Mucosa of descending colon (tissue), 3 donors: Measurements from ENCODE around the gene DLEC1. TPM values are rescaled to one million over a fixed set of nuclear protein-coding genes. Genes with fewer than 3 reads are reported as not detected.

Experiments
- ATAC-seq: fragments of 200-7000 bp; cut with Tn5 transposase; one replicate; pipeline ENCODE4 v1.9.1; 2020; ENCODE audit warnings: mild to moderate bottlenecking, moderate library complexity
- DNase-seq, 3 donors: peaks; one replicate each; pipeline ENCODE4 v3.0.0-alpha.2; 2020
- H3K36me3 ChIP-seq: fragments of 200-600 bp; one replicate; pipeline ENCODE4 v1.8.0; 2021; ENCODE audit warnings: low read depth, mild to moderate bottlenecking
- H3K4me1 ChIP-seq: fragments of 200-600 bp; one replicate; pipeline ENCODE4 v1.8.0; 2021; ENCODE audit warnings: low read depth, mild to moderate bottlenecking
- H3K4me3 ChIP-seq: fragments of 200-600 bp; one replicate; pipeline ENCODE4 v1.8.0; 2021; ENCODE audit warnings: mild to moderate bottlenecking
- H3K9me3 ChIP-seq: fragments of 200-600 bp; one replicate; pipeline ENCODE4 v1.8.0; 2021; ENCODE audit warnings: mild to moderate bottlenecking
- intact Hi-C, 2 donors: fragments of 100-400 bp; cut with DNase I in 1 of 2; cut with micrococcal nuclease in 1 of 2; formaldehyde crosslinking; loops; one replicate each; pipeline versions ENCODE4 v1.11.0 to v1.11.1; 2022; cut with DNase I, micrococcal nuclease
- total RNA-seq, 3 donors: library from RNA; stranded (reverse); fragmentation: NEBNext Ultra II Directional in 2 of 3; extraction: Animal tissue kit (Norgen Biotek cat#: 25700) in 2 of 3; gene quantifications; one replicate each; pipeline versions ENCODE4 v1.2.1 to v1.2.4, GENCODE V29; 2021 to 2023
- TF ChIP-seq, protein P1 (sequence below): fragments of 200-600 bp; IDR thresholded peaks from one replicate; pipeline ENCODE4 v1.8.0; 2022; ENCODE audit warnings: antibody characterized with exemption, mild to moderate bottlenecking
- donor health status: DM: no; HTN: no; CAD: no; lungs with moderate emphysema.
- donor health status: DM: no; HTN: no; CAD: no.
- donor health status: DM: no; HTN: yes; CAD: no.

The DLEC1 gene
- total RNA-seq, 3 donors from 2014 or later = 0.73 to 1.7 (median 1.5) TPM

- DNase-seq = peak in 1 of 3 donors; percentile 4
- intact Hi-C loops = no loop called here
- no peaks in the 10 kb centered on the region for H3K9me3 ChIP-seq
- H3K4me3 ChIP-seq = no peak overlapping the region
- ATAC-seq = no peak
- no peaks in the 10 kb centered on the region for H3K36me3 ChIP-seq
- TF ChIP-seq, protein P1, sequence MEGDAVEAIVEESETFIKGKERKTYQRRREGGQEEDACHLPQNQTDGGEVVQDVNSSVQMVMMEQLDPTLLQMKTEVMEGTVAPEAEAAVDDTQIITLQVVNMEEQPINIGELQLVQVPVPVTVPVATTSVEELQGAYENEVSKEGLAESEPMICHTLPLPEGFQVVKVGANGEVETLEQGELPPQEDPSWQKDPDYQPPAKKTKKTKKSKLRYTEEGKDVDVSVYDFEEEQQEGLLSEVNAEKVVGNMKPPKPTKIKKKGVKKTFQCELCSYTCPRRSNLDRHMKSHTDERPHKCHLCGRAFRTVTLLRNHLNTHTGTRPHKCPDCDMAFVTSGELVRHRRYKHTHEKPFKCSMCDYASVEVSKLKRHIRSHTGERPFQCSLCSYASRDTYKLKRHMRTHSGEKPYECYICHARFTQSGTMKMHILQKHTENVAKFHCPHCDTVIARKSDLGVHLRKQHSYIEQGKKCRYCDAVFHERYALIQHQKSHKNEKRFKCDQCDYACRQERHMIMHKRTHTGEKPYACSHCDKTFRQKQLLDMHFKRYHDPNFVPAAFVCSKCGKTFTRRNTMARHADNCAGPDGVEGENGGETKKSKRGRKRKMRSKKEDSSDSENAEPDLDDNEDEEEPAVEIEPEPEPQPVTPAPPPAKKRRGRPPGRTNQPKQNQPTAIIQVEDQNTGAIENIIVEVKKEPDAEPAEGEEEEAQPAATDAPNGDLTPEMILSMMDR = no peak
- H3K4me1 ChIP-seq = peaks cover 61% of the 10 kb centered on the region
Measured at GRCh38 chr3:38027466-38028465, 11.2 kb upstream of the DLEC1 start.

- Histone ChIP-seq H3K4me1 (peaks cover 51% of the 10 kb centered on the region), H3K9me3 (no peaks in the 10 kb centered on the region), H3K4me3 (no peak overlapping the region), H3K36me3 (no peaks in the 10 kb centered on the region)
- TF ChIP-seq, protein P1 = no peak
- no peak for ATAC-seq
- intact Hi-C loops = no loop called here
- DNase-seq = peak in 2 of 3 donors; percentile 16 to 62
Measured at GRCh38 chr3:38028621-38029361, 10.2 kb upstream of the DLEC1 start.

DNA sequence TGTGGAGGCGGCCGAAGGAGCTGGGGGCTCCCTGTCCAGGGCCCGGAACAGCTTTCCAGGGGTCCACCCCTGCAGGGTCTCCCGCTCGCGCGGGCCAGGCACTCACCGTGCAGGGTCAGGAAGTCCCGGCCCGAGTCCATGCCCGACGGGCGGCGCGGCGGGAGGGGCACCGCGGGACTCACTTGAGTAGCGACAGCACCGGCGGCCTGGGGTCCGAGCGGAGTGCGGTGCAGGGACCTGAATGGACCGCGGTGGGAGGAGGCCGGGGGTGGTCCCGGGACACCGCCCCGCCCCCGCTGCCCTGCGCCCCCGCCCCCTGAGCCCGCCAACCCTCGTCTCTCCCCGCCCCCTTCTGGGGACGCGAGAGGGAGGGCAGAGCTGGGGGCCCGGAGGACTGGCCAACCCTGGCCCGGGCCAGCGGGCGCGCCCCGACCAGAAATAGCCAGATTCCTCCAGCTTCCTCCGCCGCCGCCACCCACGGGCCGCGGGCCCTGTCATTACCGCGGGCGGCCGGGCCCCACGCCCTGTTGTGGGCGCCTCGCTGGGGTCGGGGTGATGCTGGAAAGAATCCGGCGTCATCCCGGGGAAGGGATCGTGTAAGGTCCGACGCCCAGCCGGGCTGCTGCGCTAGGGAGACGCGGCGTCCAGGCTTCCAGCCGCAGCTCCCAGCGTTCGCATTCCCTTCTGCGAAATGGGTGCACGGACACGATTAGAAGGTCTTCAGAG is 9.4 kb upstream of the DLEC1 start, which contains the start of gene PLCD1:
TSS of gene PLCD1 (minus strand) at position 243 of the 726 bp plus-strand sequence. CDS start at position 140, 103 bp downstream.
- H3K36me3 ChIP-seq = no peaks in the 10 kb centered on the region
- TF ChIP-seq, protein P1 = no peak
- H3K9me3 ChIP-seq = no peaks in the 10 kb centered on the region
- intact Hi-C loops = no loop called here
- H3K4me3 ChIP-seq = no peak within 1 kb of the TSS
- DNase-seq (peak; percentile 70 to 85 (median 82)), ATAC-seq (peak; percentile 21)
- H3K4me1 ChIP-seq = peaks cover 48% of the 10 kb centered on the region

GRCh38 chr3:38030126-38031021 is 8.6 kb upstream of the DLEC1 start:
- no peak for ATAC-seq
- TF ChIP-seq, protein P1 = no peak
- no peaks in the 10 kb centered on the region for H3K9me3 ChIP-seq
- no peaks in the 10 kb centered on the region for H3K36me3 ChIP-seq
- DNase-seq = peak in 2 of 3 donors; percentile 20 to 48
- H3K4me3 ChIP-seq = no peak overlapping the region
- intact Hi-C loops = no loop called here
- peaks cover 42% of the 10 kb centered on the region for H3K4me1 ChIP-seq
